HG02642 (cell line): ENCODE measurements around the gene MARCKSL1.
"Not testable (repeated sequence)": the region's sequence is repeated elsewhere in the genome, so short reads cannot be mapped to it uniquely, and the experiment has no call there.

Experiments
- ATAC-seq: cut with Tn5 transposase; IDR thresholded peaks from one replicate; pipeline ENCODE4 v1.9.1; 2021; ENCODE audit warnings: mild to moderate bottlenecking; ENCODE audit not compliant: unreplicated experiment, poor library complexity

Gene MARCKSL1

GRCh38 chr1:32334274-32334861 is 1.7 kb downstream of the MARCKSL1 start:
- ATAC-seq, result no peak

- ATAC-seq, result no peak
These were observed 2.6 kb downstream of the MARCKSL1 start for GRCh38 chr1:32333251-32333963.

- no peak for ATAC-seq
These were observed 3.5 kb downstream of the MARCKSL1 start for GRCh38 chr1:32332290-32333079.

DNA sequence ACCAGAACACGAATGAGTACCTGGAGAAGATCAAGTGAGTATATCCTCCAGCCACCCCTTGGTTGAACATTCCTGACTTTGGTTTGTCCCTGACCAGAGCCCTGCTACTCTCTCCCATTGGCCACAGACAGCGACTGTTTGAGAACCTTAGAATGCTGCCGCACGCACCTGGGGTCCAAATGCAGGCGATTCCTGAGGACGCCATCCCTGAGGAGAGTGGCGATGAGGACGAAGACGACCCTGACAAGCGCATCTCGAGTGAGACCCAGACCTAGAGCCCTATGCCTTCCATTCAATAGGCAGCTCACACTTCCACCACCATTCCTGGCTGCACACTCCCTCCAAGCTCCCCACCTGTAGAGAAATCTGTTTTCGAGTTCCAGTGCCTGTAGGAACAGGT is 4.5 kb downstream of the MARCKSL1 start:
- ATAC-seq, result no peak

GRCh38 chr1:32330558-32331151 is 5.4 kb downstream of the MARCKSL1 start:
- ATAC-seq, result no peak

GRCh38 chr1:32329931-32330466 is 6.0 kb downstream of the MARCKSL1 start:
- no peak for ATAC-seq

- no peak for ATAC-seq
These were observed 8.8 kb downstream of the MARCKSL1 start for GRCh38 chr1:32327204-32327603.

GRCh38 chr1:32321712-32322291 is 14.2 kb downstream of the MARCKSL1 start:
- no peak for ATAC-seq

DNA sequence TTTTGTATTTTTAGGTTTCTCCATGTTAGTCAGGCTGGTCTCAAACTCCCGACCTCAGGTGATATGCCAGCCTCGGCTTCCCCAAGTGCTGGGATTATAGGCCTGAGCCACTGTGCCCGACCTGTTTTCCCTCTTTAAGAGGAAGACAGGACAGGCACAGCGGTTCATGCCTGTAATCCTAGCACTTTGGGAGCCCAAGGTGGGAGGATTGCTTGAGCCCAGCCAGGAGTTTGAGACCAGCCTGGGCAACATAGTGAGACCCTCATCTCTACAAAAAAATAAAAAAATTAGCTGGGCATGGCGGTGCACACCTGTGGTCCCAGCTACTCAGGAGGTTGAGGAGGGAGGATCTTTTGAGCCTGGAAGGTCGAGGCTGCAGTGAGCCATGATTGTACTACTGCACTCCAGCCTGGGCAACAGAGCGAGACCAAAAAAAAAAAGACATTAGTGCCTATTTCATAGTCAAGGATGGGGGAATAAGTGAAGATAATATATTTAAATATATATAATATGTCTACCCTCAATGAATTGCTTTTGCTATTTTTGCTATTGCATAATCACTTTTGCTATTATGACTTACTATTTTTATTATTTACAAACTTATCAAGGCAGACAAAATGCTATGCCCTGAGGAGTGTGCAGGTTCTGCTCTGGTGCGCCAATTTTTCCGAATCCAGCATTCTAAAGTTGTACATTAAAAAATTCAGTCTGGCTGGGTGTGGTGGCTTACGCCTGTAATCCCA is 17.7 kb downstream of the MARCKSL1 start:
- ATAC-seq, result no peak

- peak; percentile 12 for ATAC-seq
These were observed 19.1 kb downstream of the MARCKSL1 start for GRCh38 chr1:32316903-32317277.

GRCh38 chr1:32311709-32312393 is 24.2 kb downstream of the MARCKSL1 start:
- ATAC-seq, result no peak

DNA sequence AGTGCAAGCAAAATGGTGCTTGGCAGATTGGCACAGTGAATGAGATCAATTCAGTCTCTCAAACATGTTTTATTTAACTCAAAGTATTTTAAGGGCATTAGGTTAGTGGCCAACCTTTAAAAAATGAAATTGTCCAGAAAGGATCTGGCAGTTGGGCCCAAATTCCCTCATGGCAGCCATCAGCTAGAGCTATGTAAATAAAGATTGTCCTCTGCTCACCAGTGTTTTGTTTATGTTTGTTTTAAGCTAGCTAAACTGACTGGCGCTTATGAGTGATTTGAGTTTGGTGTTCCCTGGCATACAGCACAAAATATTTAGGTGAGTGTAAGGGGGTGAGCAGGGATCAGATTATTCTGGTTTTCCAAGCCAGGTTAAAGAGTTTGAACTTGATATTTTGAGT is 26.1 kb downstream of the MARCKSL1 start:
- ATAC-seq, result no peak

- no peak for ATAC-seq
These were observed 28.7 kb downstream of the MARCKSL1 start for GRCh38 chr1:32307324-32307723.

GRCh38 chr1:32305310-32305709 is 30.7 kb downstream of the MARCKSL1 start:
- no peak for ATAC-seq

DNA sequence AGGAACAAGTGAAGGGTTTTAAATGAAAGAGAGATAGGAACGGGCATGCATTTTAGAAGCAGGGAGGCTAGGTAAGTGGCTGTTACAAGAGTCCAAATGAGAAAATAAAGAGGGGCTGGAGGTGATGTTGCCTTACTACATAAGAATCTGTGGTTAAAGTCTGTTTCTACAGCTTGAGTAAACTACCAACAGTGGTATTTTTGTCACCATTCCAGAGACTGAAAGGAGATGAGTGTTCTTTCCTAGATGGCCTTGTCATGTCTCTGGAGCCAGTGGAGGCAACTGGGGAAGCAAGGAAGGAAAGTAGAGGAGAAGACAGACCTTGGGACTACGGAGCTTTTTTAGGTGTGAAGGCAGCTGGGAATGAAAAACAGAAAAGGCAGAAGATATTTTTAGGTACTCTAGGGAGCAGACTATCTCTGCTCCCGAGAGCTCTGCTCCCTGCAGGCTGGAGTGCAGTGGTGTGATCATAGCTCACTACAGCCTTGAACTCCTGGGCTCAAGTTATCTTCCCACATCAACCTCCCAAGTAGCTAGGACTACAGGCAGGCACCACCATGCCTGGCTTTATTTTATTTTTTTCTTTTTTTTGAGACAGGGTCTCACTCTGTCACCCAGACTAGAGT is 31.9 kb downstream of the MARCKSL1 start:
- ATAC-seq, result no peak

- ATAC-seq, result no peak
These were observed 32.7 kb downstream of the MARCKSL1 start for GRCh38 chr1:32303358-32303757.

GRCh38 chr1:32299327-32299726 is 36.7 kb downstream of the MARCKSL1 start:
- ATAC-seq, result no peak

GRCh38 chr1:32298211-32298610 is 37.8 kb downstream of the MARCKSL1 start:
- not testable (repeated sequence) for ATAC-seq
